Hepatocyte (in vitro differentiated cells): ENCODE data around the gene CCDC83.
"Not testable (repeated sequence)": the region's sequence is repeated elsewhere in the genome, so short reads cannot be mapped to it uniquely, and the experiment has no call there.

Experiments
- EZH2 ChIP-seq: fragments of 200-600 bp; sonication (generic); IDR thresholded peaks from 2 replicates; pipeline ENCODE4 v1.6.1; 2016; ENCODE audit warnings: antibody characterized with exemption, mild to moderate bottlenecking, borderline replicate concordance
- EZH2phosphoT487 ChIP-seq: fragments of 200-600 bp; sonication (generic); IDR thresholded peaks from one replicate; pipeline ENCODE4 v1.6.1; 2018; ENCODE audit warnings: antibody characterized with exemption, mild to moderate bottlenecking, low read depth, moderate library complexity; ENCODE audit not compliant: unreplicated experiment, severe bottlenecking
- TF ChIP-seq, protein P1 (sequence below): fragments of 200-600 bp; sonication (generic); IDR thresholded peaks from 2 replicates; pipeline ENCODE4 v1.5.1; 2016; ENCODE audit warnings: antibody characterized with exemption, mild to moderate bottlenecking; ENCODE audit not compliant: poor library complexity

GRCh38 chr11:85852754-85853153, 2.4 kb upstream of the CCDC83 start:
- TF ChIP-seq, protein P1, sequence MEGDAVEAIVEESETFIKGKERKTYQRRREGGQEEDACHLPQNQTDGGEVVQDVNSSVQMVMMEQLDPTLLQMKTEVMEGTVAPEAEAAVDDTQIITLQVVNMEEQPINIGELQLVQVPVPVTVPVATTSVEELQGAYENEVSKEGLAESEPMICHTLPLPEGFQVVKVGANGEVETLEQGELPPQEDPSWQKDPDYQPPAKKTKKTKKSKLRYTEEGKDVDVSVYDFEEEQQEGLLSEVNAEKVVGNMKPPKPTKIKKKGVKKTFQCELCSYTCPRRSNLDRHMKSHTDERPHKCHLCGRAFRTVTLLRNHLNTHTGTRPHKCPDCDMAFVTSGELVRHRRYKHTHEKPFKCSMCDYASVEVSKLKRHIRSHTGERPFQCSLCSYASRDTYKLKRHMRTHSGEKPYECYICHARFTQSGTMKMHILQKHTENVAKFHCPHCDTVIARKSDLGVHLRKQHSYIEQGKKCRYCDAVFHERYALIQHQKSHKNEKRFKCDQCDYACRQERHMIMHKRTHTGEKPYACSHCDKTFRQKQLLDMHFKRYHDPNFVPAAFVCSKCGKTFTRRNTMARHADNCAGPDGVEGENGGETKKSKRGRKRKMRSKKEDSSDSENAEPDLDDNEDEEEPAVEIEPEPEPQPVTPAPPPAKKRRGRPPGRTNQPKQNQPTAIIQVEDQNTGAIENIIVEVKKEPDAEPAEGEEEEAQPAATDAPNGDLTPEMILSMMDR = not testable (repeated sequence)
- not testable (repeated sequence) for TF ChIP-seq EZH2, EZH2phosphoT487
